K562 (cell line): ENCODE data around the gene RAD21L1. TPM values are rescaled to one million over a fixed set of nuclear protein-coding genes. Genes with fewer than 3 reads are reported as not detected.

Experiments used
- C11orf30 ChIP-seq: fragments of 450-650 bp; IDR thresholded peaks from 2 replicates; pipeline ENCODE4 v1.6.1; 2016; ENCODE audit warnings: low read depth, mild to moderate bottlenecking
- HDGF ChIP-seq: fragments of 450-650 bp; IDR thresholded peaks from 2 replicates; pipeline ENCODE4 v1.6.1; 2016
- KAT2B ChIP-seq: IDR thresholded peaks from one replicate; pipeline ENCODE4 v1.6.1; 2012; ENCODE audit warnings: low read depth, mild to moderate bottlenecking, control low read depth, inconsistent platforms, low read length, moderate library complexity
- MYC ChIP-seq, 2 experiments: fragments of 250-450 bp in 1 of 2; sonication (Bioruptor Pico) in 1 of 2; IDR thresholded peaks; 2 replicates each; pipeline versions ENCODE4 v1.5.1 to v1.6.1; 2012 to 2021; ENCODE audit warnings: low read depth in 2 of 2, borderline replicate concordance in 1 of 2, improper control_type of control experiment in 1 of 2, low read length in 1 of 2, mild to moderate bottlenecking in 1 of 2, moderate library complexity in 1 of 2
- NFIX ChIP-seq: fragments of 250-450 bp; sonication (Bioruptor Pico); IDR thresholded peaks from 2 replicates; pipeline ENCODE4 v1.4.0; 2020; ENCODE audit warnings: low read depth, mild to moderate bottlenecking, moderate library complexity
- REST ChIP-seq, 2 experiments: fragments of 450-650 bp; formaldehyde crosslinking in 1 of 2; IDR thresholded peaks; 2 replicates each; pipeline versions ENCODE4 v1.4.0 to v1.6.1; 2014 to 2020; ENCODE audit warnings: mild to moderate bottlenecking in 2 of 2, borderline replicate concordance in 1 of 2, low read depth in 1 of 2
- SUPT5H ChIP-seq: fragments of 450-650 bp; IDR thresholded peaks from 2 replicates; pipeline ENCODE4 v1.6.1; 2016
- THRAP3 ChIP-seq: fragments of 450-650 bp; IDR thresholded peaks from 2 replicates; pipeline ENCODE4 v1.6.1; 2016; ENCODE audit warnings: mild to moderate bottlenecking, inconsistent platforms, borderline replicate concordance
- VEZF1 ChIP-seq: fragments of 200-800 bp; sonication (Bioruptor generic); IDR thresholded peaks from 2 replicates; pipeline ENCODE4 v1.6.1; 2017; ENCODE audit warnings: missing genetic modification characterization, missing compliant biosample characterization
- ZBTB7A ChIP-seq: IDR thresholded peaks from 2 replicates; pipeline ENCODE4 v1.6.1; 2011; ENCODE audit warnings: low read depth, mild to moderate bottlenecking, low read length, moderate library complexity, borderline replicate concordance; ENCODE audit not compliant: control insufficient read depth
- ZFX ChIP-seq: sonication (generic); formaldehyde crosslinking; IDR thresholded peaks from 2 replicates; pipeline ENCODE4 v1.8.0; 2022; ENCODE audit warnings: mild to moderate bottlenecking, missing genetic modification reagents, moderate library complexity
- polyA plus RNA-seq, 8 experiments: library from polyadenylated mRNA; depleted of rRNA in 4 of 8; stranded (reverse) in 5 of 8; unstranded in 3 of 8; fragments of >200 nt; fragmentation: Nextera tagmentation in 2 of 8; fragmentation: Illumina TruSeq in 1 of 8; extraction: Ambion mirVana in 2 of 8; extraction: Trizol in 1 of 8; gene quantifications; 2 replicates each; pipeline versions ENCODE4 v1.2.1 to v1.2.3, GENCODE V29; 2011 to 2014; ENCODE audit warnings: inconsistent platforms in 1 of 8, missing spikeins in 1 of 8
- total RNA-seq, 7 experiments: library from RNA; depleted of rRNA in 6 of 7; stranded (reverse); fragments of >200 nt in 6 of 7; fragmentation: Illumina TruSeq in 2 of 7; extraction: Trizol in 2 of 7; gene quantifications; 2 replicates each; pipeline versions ENCODE4 v1.2.1 to v1.2.3, GENCODE V29; 2011 to 2021; ENCODE audit warnings: low replicate concordance in 1 of 7
- TF ChIP-seq, protein P1 (sequence below): fragments of 450-650 bp; IDR thresholded peaks from 2 replicates; pipeline ENCODE4 v1.6.1; 2016
- TF ChIP-seq, protein P2 (sequence below): fragments of 450-650 bp; IDR thresholded peaks from 2 replicates; pipeline ENCODE4 v1.6.1; 2016; ENCODE audit warnings: mild to moderate bottlenecking

Gene RAD21L1
- total and polyA plus RNA-seq, 9 of the 15 experiments (the other 6 are each of a cell fraction or from before 2014, with no cell fraction given), result 0.17 to 1.7 (median 0.45) TPM; not detected in 1

DNA sequence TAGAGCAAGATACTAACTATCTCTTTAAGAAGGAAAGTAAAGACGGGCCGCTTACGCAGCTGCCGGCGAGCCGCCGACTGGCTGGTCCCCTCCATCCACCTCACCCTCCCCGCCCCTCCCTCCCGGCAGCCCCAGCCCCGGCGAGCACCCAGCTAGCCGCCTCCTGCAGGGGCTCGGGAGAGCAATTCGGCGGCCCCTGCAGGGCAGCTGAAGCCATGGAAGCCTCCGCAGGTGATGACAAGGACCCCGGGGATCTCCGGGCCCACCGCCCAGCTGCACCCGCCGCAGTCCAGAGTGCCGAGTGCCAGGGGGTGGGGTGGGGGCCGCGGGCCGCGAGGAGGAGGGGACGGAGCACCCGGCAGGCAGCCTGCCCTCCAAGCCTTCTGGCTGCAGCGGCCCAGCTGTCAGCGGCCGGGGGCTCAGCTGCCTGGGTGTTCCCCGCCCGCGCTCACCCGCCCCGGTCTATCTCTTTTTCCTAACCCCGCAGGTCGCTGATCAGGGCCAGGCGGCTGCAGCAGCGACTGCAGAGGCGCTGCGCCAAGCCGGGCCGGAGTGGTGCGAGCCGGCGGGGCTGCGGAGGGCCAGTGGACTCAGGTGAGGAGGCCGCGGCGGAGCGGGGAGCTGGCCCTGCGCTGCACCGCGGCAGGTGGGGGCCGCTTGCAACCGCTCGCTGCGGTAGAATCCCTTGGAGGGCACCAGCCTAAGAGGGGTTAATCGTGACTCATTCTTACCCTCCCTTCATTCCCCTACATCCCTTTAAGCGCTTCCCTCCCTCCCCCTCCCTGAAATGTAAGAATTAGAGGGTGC, 40.5 kb downstream of the RAD21L1 start, which contains the start of gene SNPH (continued):
- TF ChIP-seq REST (IDR thresholded peaks at IDR 0.05; ENCODE audit: borderline replicate concordance) (peak; percentile 33; the same call in 1 of the 2 replicates), REST (CRISPR knock-in tag; IDR thresholded peaks at IDR 0.05; ENCODE audit: low read depth) (no peak), ZBTB7A (peak; percentile 22; the same call in 1 of the 2 replicates), HDGF (no peak), NFIX (CRISPR knock-in tag) (no peak), ZFX (CRISPR knock-in tag) (peak; percentile 74), MYC (IDR thresholded peaks at IDR 0.05; ENCODE audit: low read depth, low read length) (0 out of 2 replicates have a peak, but pooled peaks have one; percentile 10), MYC (CRISPR knock-in tag; IDR thresholded peaks at IDR 0.05; ENCODE audit: borderline replicate concordance, low read depth) (no peak), C11orf30 (no peak), KAT2B (no peak), THRAP3 (no peak), SUPT5H (no peak), VEZF1 (CRISPR knock-in tag) (peak; percentile 77)
- TF ChIP-seq, protein P1, sequence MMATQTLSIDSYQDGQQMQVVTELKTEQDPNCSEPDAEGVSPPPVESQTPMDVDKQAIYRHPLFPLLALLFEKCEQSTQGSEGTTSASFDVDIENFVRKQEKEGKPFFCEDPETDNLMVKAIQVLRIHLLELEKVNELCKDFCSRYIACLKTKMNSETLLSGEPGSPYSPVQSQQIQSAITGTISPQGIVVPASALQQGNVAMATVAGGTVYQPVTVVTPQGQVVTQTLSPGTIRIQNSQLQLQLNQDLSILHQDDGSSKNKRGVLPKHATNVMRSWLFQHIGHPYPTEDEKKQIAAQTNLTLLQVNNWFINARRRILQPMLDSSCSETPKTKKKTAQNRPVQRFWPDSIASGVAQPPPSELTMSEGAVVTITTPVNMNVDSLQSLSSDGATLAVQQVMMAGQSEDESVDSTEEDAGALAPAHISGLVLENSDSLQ, result no peak
- TF ChIP-seq, protein P2, sequence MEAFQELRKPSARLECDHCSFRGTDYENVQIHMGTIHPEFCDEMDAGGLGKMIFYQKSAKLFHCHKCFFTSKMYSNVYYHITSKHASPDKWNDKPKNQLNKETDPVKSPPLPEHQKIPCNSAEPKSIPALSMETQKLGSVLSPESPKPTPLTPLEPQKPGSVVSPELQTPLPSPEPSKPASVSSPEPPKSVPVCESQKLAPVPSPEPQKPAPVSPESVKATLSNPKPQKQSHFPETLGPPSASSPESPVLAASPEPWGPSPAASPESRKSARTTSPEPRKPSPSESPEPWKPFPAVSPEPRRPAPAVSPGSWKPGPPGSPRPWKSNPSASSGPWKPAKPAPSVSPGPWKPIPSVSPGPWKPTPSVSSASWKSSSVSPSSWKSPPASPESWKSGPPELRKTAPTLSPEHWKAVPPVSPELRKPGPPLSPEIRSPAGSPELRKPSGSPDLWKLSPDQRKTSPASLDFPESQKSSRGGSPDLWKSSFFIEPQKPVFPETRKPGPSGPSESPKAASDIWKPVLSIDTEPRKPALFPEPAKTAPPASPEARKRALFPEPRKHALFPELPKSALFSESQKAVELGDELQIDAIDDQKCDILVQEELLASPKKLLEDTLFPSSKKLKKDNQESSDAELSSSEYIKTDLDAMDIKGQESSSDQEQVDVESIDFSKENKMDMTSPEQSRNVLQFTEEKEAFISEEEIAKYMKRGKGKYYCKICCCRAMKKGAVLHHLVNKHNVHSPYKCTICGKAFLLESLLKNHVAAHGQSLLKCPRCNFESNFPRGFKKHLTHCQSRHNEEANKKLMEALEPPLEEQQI, result no peak
